OCI-LY1 (cell line): ENCODE results near the gene KPNA3.

Experiments
- H2AFZ ChIP-seq: fragments of 200-600 bp; sonication (generic), shearing (Covaris generic); 2 replicates; pipeline ENCODE4 v1.6.0; 2014; ENCODE audit warnings: antibody characterized with exemption, mild to moderate bottlenecking, low read length
- H3F3A ChIP-seq: fragments of 200-600 bp; sonication (generic), shearing (Covaris generic); 2 replicates; pipeline ENCODE4 v1.6.0; 2014; ENCODE audit warnings: mild to moderate bottlenecking, antibody characterized with exemption, low read length, moderate library complexity; ENCODE audit not compliant: insufficient read depth
- H3K27ac ChIP-seq: fragments of 200-600 bp; sonication (generic); 2 replicates; pipeline ENCODE4 v1.5.1; 2014; ENCODE audit warnings: low read length, mixed run types, mild to moderate bottlenecking, low read depth; ENCODE audit not compliant: poor library complexity, severe bottlenecking
- H3K27me3 ChIP-seq: fragments of 200-600 bp; sonication (generic); 2 replicates; pipeline ENCODE4 v1.6.0; 2014; ENCODE audit warnings: antibody characterized with exemption, mild to moderate bottlenecking, low read length, moderate library complexity; ENCODE audit not compliant: insufficient read depth
- H3K36me3 ChIP-seq: fragments of 200-600 bp; sonication (generic); 2 replicates; pipeline ENCODE4 v1.6.1; 2014; ENCODE audit warnings: mild to moderate bottlenecking, antibody characterized with exemption, low read length, moderate library complexity, mixed read lengths; ENCODE audit not compliant: insufficient read depth
- H3K4me1 ChIP-seq: fragments of 200-600 bp; sonication (generic); 2 replicates; pipeline ENCODE4 v1.5.1; 2014; ENCODE audit warnings: mild to moderate bottlenecking, low read length, moderate library complexity; ENCODE audit not compliant: insufficient read depth, severe bottlenecking
- H3K4me2 ChIP-seq: fragments of 200-600 bp; sonication (generic), shearing (Covaris generic); 2 replicates; pipeline ENCODE4 v1.6.1; 2014; ENCODE audit warnings: low read length
- H3K4me3 ChIP-seq: fragments of 200-600 bp; sonication (generic); 2 replicates; pipeline ENCODE4 v1.5.1; 2014; ENCODE audit warnings: low read length, low read depth, mild to moderate bottlenecking, mixed read lengths; ENCODE audit not compliant: poor library complexity, severe bottlenecking
- H3K79me2 ChIP-seq: fragments of 200-600 bp; shearing (Covaris generic); 2 replicates; pipeline ENCODE4 v1.6.1; 2016; ENCODE audit warnings: mixed run types, low read length, mixed read lengths; ENCODE audit not compliant: insufficient read depth
- H3K9ac ChIP-seq: fragments of 200-600 bp; sonication (generic), shearing (Covaris generic); 2 replicates; pipeline ENCODE4 v1.6.1; 2014; ENCODE audit warnings: mild to moderate bottlenecking, low read length, mixed read lengths
- H3K9me2 ChIP-seq: fragments of 200-600 bp; sonication (generic), shearing (Covaris generic); 2 replicates; pipeline ENCODE4 v1.6.1; 2014; ENCODE audit warnings: low read depth, mild to moderate bottlenecking, low read length, mixed read lengths
- H3K9me3 ChIP-seq: fragments of 200-600 bp; shearing (Covaris generic); 2 replicates; pipeline ENCODE4 v1.6.1; 2014; ENCODE audit warnings: low read length, mixed read lengths
- H4K20me1 ChIP-seq: fragments of 200-600 bp; sonication (generic), shearing (Covaris generic); 2 replicates; pipeline ENCODE4 v1.6.0; 2016; ENCODE audit warnings: mild to moderate bottlenecking, low read length; ENCODE audit not compliant: insufficient read depth
- CTCF ChIP-seq: fragments of 200-600 bp; sonication (generic), shearing (Covaris generic); IDR thresholded peaks from 2 replicates; pipeline ENCODE4 v1.5.1; 2017; ENCODE audit warnings: mild to moderate bottlenecking, antibody characterized with exemption, low read length, moderate library complexity, mixed read lengths
- EZH2 ChIP-seq: fragments of 200-600 bp; sonication (generic), shearing (Covaris generic); IDR thresholded peaks from 2 replicates; pipeline ENCODE4 v1.8.0; 2017; ENCODE audit warnings: borderline replicate concordance, mixed run types, mild to moderate bottlenecking, antibody characterized with exemption, low read length, moderate library complexity, mixed read lengths

Gene KPNA3

GRCh38 chr13:49690133-49690994 lies 102.1 kb downstream of the KPNA3 start:
- Histone ChIP-seq H3K4me2 (peak overlapping the region; percentile 91), H3K36me3 (peaks cover 16% of the 10 kb centered on the region; the same call in 1 of the 2 replicates), H3K9me2 (no peaks in the 10 kb centered on the region), H3K79me2 (peaks cover 10% of the 10 kb centered on the region; the same call in 1 of the 2 replicates), H3K27me3 (no peaks in the 10 kb centered on the region), H3K9ac (peak overlapping the region; percentile 78), H3K27ac (peak overlapping the region; percentile 47), H3K4me3 (peak overlapping the region; percentile 82), H4K20me1 (no peaks in the 10 kb centered on the region), H3K9me3 (no peaks in the 10 kb centered on the region), H2AFZ (no peak overlapping the region), H3K4me1 (peaks cover 22% of the 10 kb centered on the region), H3F3A (no peaks in the 10 kb centered on the region)
- no peak for TF ChIP-seq EZH2
- no peak for TF ChIP-seq CTCF

DNA sequence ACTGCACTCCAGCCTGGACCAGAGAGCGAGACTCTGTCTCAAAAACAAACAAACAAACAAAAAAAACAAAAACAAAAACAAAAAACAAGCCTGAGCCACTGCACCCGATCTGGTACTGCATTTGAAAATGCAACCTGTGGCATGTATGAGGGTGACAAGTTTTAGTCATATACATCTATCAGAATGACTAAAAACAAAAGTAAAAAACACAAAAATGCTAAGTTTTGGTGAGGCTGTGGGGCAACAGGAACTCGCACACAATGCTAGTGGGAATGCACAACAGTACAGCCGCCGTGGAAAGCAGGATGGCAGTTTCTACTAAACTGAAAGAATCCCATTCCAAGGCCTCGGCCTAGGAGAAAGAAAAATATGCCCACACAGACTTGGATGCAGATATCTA lies 109.0 kb downstream of the KPNA3 start:
- Histone ChIP-seq H3K4me1 (peaks cover 6% of the 10 kb centered on the region), H3K27me3 (no peaks in the 10 kb centered on the region), H3K36me3 (peaks cover 15% of the 10 kb centered on the region; the same call in 1 of the 2 replicates), H3K4me3 (no peak overlapping the region), H3K9me2 (no peaks in the 10 kb centered on the region), H3K9ac (no peak overlapping the region), H3K27ac (no peak overlapping the region), H2AFZ (no peak overlapping the region), H3F3A (no peaks in the 10 kb centered on the region), H3K4me2 (no peak overlapping the region), H4K20me1 (no peaks in the 10 kb centered on the region), H3K79me2 (no peaks in the 10 kb centered on the region), H3K9me3 (no peaks in the 10 kb centered on the region)
- TF ChIP-seq CTCF = no peak
- TF ChIP-seq EZH2 = no peak

- no peaks in the 10 kb centered on the region for H3K9me3 ChIP-seq
- H3K9ac ChIP-seq = no peak overlapping the region
- no peak overlapping the region for H3K4me3 ChIP-seq
- H2AFZ ChIP-seq = no peak overlapping the region
- H3F3A ChIP-seq = no peaks in the 10 kb centered on the region
- no peaks in the 10 kb centered on the region for H3K79me2 ChIP-seq
- no peaks in the 10 kb centered on the region for H4K20me1 ChIP-seq
- H3K36me3 ChIP-seq = peaks cover 13% of the 10 kb centered on the region; the same call in 1 of the 2 replicates
- no peak for TF ChIP-seq EZH2
- no peak for TF ChIP-seq CTCF
- peaks cover 6% of the 10 kb centered on the region for H3K4me1 ChIP-seq
- no peaks in the 10 kb centered on the region for H3K27me3 ChIP-seq
- H3K27ac ChIP-seq = no peak overlapping the region
- no peaks in the 10 kb centered on the region for H3K9me2 ChIP-seq
- no peak overlapping the region for H3K4me2 ChIP-seq
These were observed 110.5 kb downstream of the KPNA3 start for GRCh38 chr13:49681842-49682435.
